ENCODE results near the gene PDE6C. TPM values are rescaled to one million over a fixed set of nuclear protein-coding genes. Genes with fewer than 3 reads are reported as not detected.

Gene PDE6C
- total RNA-seq, 4 donors from 2014 or later: not detected

- Histone ChIP-seq H3K9me3 (no peaks in the 10 kb centered on the region), H3K36me3 (no peaks in the 10 kb centered on the region), H3K27ac (no peak overlapping the region), H3K4me1 (peaks cover 0 to 26% (median 6%) of the 10 kb centered on the region in 4 donors), H3K27me3 (peaks cover 0 to 20% of the 10 kb centered on the region in 2 donors), H3K4me3 (no peak overlapping the region)
- DNase-seq (ENCODE audit: low spot score in 2 of 2): no peak
- WGBS, 2 donors: 83 to 87% methylated on average over 5 of the region's 5 CpGs
- TF ChIP-seq CTCF (IDR thresholded peaks at IDR 0.05) (no peak), POLR2A (IDR thresholded peaks at IDR 0.05) (no peak), EP300 (IDR thresholded peaks at IDR 0.05) (no peak)
These were observed 14.2 kb upstream of the PDE6C start for GRCh38 chr10:93598157-93598556.

GRCh38 chr10:93599335-93599734 lies 13.0 kb upstream of the PDE6C start:
- H3K27ac ChIP-seq: no peak overlapping the region
- 23 to 48% methylated on average over 1 of the region's 1 CpG for WGBS, 2 donors
- no peaks in the 10 kb centered on the region for H3K9me3 ChIP-seq
- peaks cover 0 to 29% of the 10 kb centered on the region in 2 donors for H3K27me3 ChIP-seq
- H3K4me3 ChIP-seq: no peak overlapping the region
- no peak for DNase-seq (ENCODE audit: low spot score in 2 of 2)
- no peaks in the 10 kb centered on the region for H3K36me3 ChIP-seq
- no peak for TF ChIP-seq CTCF (IDR thresholded peaks at IDR 0.05)
- no peak for TF ChIP-seq POLR2A (IDR thresholded peaks at IDR 0.05)
- TF ChIP-seq EP300 (IDR thresholded peaks at IDR 0.05): no peak
- H3K4me1 ChIP-seq: peaks cover 0 to 26% (median 6%) of the 10 kb centered on the region in 4 donors

- no peak for DNase-seq (ENCODE audit: low spot score in 2 of 2)
- H3K4me3 ChIP-seq: peak overlapping the region in 1 of 4 donors; percentile 56
- WGBS, 2 donors: 79 to 82% methylated on average over 4 of the region's 4 CpGs
- peaks cover 0 to 26% (median 6%) of the 10 kb centered on the region in 4 donors for H3K4me1 ChIP-seq
- no peaks in the 10 kb centered on the region for H3K9me3 ChIP-seq
- peaks cover 0 to 29% of the 10 kb centered on the region in 2 donors for H3K27me3 ChIP-seq
- no peak overlapping the region for H3K27ac ChIP-seq
- no peak for TF ChIP-seq POLR2A (IDR thresholded peaks at IDR 0.05)
- no peak for TF ChIP-seq EP300 (IDR thresholded peaks at IDR 0.05)
- no peak for TF ChIP-seq CTCF (IDR thresholded peaks at IDR 0.05)
- H3K36me3 ChIP-seq: no peaks in the 10 kb centered on the region
These were observed 12.6 kb upstream of the PDE6C start for GRCh38 chr10:93599778-93600177.

GRCh38 chr10:93600446-93601145 lies 11.7 kb upstream of the PDE6C start:
- Histone ChIP-seq H3K27me3 (peaks cover 0 to 29% of the 10 kb centered on the region in 2 donors), H3K9me3 (no peaks in the 10 kb centered on the region), H3K36me3 (no peaks in the 10 kb centered on the region), H3K4me1 (peaks cover 0 to 26% (median 6%) of the 10 kb centered on the region in 4 donors), H3K27ac (peak overlapping the region in 1 of 4 donors; percentile 59), H3K4me3 (peak overlapping the region in 3 of 4 donors; percentile 22 to 56 (median 29))
- peak in 1 of 2 donors; percentile 12 for DNase-seq (ENCODE audit: low spot score in 2 of 2)
- TF ChIP-seq POLR2A (IDR thresholded peaks at IDR 0.05) (no peak), CTCF (IDR thresholded peaks at IDR 0.05) (no peak), EP300 (IDR thresholded peaks at IDR 0.05) (no peak)
- WGBS, 2 donors: 12 to 33% methylated on average over 18 to 26 of the region's 60 CpGs

- no peak for TF ChIP-seq POLR2A (IDR thresholded peaks at IDR 0.05)
- TF ChIP-seq EP300 (IDR thresholded peaks at IDR 0.05): no peak
- no peak for TF ChIP-seq CTCF (IDR thresholded peaks at IDR 0.05)
- Histone ChIP-seq H3K27me3 (peaks cover 0 to 29% of the 10 kb centered on the region in 2 donors), H3K4me1 (peaks cover 0 to 26% (median 6%) of the 10 kb centered on the region in 4 donors)
These were observed 11.1 kb upstream of the PDE6C start, which contains the start of gene RBP4 for GRCh38 chr10:93601146-93601773. RBP4 (minus strand) TSS chr10:93601235; CDS start chr10:93601028, 207 bp downstream.

More at GRCh38 chr10:93601146-93601773, 11.1 kb upstream of the PDE6C start, which contains the start of gene RBP4:
- WGBS, 2 donors: 1 to 4% methylated on average over 20 to 22 of the region's 63 CpGs
- Histone ChIP-seq H3K27ac (peak within 1 kb of the TSS in 1 of 4 donors; percentile 59), H3K4me3 (peak within 1 kb of the TSS in 3 of 4 donors; percentile 22 to 56 (median 29)), H3K36me3 (no peaks in the 10 kb centered on the region), H3K9me3 (no peaks in the 10 kb centered on the region)
- DNase-seq (ENCODE audit: low spot score in 2 of 2): no peak

Data from tibial nerve (tissue), 4 donors.